HG03097 (cell line): ENCODE measurements around the gene CNBP.
"Not testable (repeated sequence)": the region's sequence is repeated elsewhere in the genome, so short reads cannot be mapped to it uniquely, and the experiment has no call there.

Source experiments
- ATAC-seq: cut with Tn5 transposase; IDR thresholded peaks from one replicate; pipeline ENCODE4 v1.9.1; 2021; ENCODE audit not compliant: unreplicated experiment, low FRiP score

CNBP gene

DNA sequence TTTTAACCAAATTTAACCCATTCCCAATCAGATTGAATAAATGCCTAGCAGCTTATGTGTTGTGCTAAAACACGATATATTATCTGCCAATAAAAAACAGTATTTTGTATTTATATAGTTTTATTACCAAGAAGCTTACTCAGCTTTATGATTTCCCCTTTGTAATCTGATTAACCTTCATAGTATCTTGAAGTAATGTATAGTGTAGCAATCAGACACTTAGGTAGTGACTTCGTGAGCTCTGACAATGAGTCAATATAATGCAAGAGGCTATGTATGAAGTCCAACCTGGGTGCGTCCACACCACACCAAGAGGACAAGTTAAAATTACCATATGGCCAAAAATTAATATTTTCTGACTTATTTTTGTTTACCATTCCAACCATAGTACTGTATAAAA, 2.1 kb upstream of the CNBP start:
- no peak for ATAC-seq

DNA sequence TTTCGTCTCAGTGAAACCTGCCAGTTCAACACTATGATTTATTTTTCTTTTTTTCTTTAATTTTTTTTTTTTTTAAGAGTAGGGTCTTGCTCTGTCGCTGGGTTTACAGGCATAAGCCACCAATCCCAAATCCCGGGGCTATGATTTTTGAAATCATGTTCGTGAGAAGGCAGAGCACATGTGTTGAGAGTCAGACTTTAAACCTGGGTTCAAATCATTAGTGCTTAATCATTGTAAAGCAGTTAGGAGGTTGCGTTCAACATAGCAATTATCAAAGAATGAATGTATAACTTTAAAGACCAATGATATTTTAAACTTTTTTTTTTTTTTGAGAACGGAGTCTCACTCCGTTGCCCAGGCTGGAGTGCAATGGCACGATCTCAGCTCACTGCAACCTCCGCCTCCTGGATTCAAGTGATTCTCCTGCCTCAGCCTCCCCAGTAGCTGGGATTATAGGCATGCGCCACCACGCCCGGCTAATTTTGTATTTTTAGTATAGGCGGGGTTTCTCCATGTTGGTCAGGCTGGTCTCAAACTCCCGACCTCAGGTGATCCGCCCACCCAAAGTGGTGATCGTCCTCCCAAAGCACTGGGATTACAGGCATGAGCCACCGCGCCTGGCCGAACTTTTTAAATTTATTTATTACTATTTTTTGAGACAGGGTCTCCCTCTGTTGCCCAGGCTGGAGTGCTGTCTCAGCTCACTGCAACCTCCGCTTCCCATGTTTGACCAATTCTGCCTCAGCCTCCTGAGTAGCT, 1.3 kb upstream of the CNBP start:
- ATAC-seq: not testable (repeated sequence)

DNA sequence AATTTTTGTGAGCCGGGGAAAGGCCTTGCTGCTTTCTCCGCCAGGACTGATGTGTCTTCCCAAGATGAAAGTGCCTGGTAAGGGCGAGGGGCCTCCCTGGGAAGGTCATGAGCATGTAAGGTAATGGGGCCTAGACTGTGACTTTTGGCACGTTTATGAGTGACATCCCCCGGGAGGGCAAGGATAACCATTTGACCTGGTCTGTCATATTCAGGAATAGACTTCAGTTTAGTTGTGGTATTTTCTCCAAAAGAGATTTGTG, 631 bp upstream of the CNBP start:
- peak; percentile 12 for ATAC-seq

DNA sequence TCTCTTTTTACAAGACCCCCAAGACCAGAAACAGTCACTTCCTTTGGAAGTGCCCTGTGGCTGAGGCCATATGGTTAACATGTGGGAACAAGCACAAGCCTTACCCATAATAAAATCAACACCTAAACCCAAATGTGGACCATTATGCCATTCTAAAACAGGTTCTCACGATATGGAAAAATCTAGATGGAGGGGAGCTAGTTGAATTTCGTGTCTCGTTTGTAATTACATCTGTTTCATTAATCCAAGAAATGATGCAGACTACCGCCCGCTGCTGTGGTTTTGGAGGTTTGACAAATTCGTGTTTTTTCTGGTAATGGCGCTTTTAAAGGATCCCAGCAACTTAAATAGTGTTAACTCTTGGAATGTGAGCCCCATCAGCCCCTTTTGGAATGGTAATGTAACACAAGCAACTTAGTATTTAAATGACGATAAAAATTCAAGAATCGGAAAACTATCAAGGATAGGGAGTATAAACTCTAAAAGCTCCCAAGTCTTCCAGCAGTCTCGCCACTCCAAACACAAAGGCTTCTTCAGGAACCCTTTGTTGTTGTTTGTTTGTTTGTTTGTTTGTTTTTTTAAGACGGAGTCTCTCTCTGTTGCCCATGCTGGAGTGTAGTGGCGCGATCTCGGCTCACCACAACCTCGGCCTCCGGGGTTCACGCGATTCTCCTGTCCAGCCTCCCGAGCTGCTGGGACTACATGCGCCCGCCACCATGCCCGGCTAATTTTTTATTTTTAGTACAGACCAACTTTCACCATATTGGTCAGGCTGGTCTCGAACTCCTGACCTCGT, 1.1 kb downstream of the CNBP start:
- ATAC-seq: no peak

DNA sequence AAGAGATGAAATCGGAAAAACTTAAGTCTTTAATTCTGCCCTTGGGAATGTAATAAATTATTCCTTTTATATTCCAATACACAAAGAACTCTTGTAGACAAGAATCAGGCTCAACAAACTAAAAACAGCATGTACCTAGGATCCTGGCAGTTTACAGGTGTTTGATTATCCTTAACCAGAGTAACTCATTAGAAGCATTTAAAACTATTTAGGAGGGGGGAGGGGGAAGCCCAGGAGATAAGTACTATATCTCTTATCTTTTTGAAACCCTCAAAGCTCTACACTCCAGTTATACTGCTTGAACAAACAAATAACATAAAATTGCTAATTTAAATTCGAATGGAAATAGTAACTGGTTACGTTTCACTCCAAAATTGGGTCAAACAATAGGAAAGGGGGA, 1.9 kb downstream of the CNBP start:
- ATAC-seq: no peak

DNA sequence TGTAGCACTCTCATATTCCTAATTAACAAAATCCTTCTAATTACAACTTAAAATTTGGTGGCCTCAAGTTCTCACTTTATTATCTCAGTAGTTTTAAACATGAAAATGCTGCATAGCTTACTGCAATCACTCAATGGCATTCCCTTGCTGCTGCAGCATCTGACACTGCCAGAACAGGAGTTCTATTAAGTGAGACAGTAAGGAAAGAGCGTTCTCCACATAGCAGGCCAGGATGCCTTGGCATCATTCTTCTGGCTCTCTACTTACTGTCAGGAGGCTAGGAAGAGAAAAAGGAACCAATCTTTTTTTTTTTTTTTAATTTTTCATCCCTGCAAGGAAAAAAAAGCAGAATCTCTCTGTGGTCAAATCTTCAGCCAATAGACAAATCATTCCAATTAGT, 3.2 kb downstream of the CNBP start:
- ATAC-seq: no peak

DNA sequence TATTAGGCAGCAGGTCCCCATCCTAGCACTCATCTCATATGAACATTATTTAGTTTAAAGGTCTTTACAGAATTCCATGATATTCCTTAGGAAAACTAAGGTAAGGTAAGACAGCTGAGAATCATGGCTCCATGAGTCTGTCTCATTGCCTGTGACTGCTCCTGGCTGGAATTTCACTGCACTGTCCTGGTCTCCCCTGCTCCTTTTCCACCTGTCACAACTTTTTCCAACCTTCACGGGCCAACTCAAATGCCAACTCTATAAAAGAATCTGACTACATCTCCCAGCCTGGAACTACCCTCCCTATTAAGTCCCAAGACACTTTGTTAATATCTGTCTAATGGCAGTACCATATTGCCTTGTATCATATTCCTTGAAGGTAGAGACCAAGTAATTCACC, 7.6 kb downstream of the CNBP start:
- no peak for ATAC-seq

DNA sequence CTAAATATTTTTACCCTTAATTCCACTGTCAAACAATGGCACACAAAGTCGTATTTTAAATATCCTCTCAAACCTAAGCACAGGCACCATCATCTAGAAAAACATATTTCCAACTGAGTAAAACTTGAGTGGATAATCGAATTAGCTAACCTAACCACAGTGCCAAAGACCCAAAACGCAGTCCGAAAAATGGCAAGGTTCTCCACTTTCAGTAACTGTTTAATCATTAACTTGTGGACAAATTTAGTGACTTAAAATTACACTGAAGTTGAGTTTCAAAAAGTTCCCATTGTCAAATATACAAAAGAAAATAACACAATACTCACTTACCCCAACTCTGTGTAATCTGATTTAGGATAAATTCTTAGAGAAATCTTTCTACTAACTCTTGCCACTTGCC, 10.0 kb downstream of the CNBP start:
- no peak for ATAC-seq

DNA sequence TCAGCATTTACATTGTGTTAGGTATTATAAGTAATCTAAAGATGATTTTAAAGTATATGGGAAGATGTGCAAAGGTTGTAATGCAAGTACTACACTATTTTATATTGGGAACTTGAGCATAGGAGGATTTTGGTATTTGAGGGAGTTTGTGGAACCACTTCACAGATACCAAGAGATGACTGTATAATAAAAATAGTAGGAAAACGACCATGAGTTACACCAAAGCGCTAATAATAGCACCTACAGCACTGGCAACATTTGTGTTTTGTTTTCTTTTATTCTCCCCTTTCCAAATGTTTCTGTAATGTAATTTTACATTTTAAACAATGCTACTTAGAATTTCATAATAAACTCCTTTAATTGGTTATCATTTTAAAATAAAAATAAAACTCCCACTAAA, 10.5 kb downstream of the CNBP start:
- ATAC-seq: no peak

DNA sequence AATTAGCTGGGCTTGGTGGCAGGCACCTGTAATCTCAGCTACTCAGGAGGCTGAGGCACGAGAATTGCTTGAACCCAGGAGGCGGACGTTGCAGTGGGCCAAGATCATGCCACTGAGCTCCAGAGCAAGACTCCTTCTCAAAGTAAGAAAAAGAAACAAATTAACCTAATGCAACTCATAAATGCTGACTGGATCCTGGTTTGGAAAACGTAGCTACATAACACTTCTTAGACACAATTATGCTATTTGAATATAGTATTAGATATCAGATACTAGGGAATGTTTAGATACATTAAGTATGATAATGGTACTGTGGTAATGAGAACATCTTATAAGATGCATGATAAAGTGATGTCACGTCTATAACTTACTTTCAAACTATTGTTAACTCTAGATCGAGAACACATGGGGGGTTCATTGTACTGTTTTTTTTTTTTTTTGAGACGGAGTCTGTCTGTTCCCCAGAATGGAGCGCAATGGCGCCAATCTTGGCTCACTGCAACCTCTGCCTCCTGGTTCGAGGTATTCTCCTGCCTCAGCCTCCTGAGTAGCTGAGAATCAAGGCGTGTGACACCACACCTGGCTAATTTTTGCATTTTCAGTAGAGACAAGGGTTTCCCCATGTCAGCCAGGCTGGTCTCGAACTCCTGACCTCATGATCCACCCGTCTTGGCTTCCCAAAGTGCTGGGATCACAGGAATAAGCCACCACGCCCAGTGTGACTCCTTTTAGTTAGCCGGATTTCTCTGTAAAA, 16.9 kb downstream of the CNBP start:
- ATAC-seq: no peak

DNA sequence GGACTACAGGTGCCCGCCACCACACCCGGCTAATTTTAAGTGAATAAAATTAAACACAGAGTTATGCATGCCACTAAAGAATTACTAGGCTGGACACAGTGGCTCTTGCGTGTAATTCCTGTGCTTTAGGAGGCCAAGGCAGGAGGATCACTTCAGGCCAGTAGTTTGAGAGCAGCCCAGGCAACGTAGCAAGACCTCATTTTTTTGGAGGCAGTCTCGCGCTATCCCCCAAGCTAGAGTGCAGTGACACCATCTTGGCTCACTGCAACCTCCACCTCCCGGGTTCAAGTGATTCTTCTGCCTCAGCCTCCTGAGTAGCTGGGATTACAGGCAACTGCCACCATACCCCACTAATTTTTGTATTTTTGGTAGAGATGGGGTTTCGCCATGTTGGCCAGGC, 18.1 kb downstream of the CNBP start:
- ATAC-seq: not testable (repeated sequence)

DNA sequence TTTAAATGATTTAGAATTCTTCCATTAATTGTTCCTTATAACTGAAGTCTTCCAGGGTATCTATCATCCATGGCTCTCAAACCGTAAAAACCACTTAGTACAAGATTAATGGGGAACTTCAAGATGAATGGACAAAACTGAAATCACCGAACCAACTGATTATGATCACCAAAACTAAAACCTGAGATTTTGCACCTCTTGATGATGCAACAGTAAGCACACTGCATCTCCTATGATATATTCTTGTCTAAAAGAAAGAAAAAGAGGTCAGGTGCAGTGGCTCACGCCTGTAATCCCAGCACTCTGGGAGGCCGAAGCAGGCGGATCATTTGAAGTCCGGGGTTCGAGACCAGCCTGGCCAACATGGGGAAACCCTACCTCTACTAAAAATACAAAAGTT, 19.2 kb downstream of the CNBP start:
- no peak for ATAC-seq

DNA sequence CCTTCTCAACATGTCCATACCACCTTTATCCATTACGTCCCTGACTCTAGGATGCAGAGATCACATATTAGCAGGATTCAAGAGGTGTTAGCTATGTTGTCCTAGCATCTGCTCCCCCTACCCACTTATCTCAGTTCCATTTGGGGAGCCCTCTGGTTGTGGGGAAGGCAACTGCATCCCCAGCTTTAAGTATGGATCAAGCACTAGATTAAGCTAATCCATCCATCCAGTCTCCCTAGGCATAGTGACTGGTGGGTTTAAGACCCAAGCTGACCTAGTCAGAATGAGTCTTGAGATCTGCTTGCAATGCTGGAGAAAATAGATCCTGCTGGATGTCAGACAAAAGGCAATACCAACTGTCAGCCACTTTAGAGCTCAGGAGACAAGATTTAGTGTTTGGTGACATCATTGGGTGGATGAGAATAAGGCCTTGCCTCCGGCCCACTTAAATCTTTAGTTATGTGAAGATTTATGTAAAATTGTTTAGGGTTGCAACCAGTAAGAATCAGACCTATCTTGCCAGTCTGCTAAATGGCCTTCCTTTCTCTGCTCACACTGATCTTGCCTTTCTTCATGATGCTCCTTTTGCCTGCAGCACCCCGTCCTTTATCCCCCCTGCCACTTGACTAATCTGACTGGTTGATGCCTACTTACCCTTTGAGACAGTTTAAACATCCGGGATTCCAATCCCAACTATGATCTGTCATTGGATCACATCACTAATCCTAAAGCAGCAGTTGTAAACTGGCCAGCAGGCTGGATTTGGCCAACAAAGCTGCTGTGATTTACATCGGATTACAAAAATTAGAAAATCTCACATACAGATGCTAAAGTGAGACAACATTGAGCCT, 20.7 kb downstream of the CNBP start:
- ATAC-seq: no peak

DNA sequence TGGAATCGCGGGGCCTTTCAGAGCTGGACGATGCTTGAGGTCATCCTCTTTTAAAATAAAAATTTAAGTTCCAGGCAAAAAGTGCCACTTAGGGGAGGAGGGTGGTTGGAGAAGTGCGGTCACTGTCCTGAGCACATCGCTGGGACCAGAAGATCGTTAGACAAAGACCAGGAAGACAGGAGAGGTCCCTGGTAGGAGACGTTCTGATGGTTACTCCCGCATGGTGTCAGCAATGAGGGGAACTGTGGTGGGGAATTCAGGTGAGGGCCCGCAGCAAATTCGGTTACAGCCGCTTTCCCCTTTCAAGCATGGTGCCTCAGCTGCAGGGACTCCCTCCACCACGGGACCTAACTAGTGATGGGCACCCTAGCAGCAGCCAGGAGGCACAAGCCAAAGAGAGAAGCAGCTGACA, 21.8 kb downstream of the CNBP start:
- peak; percentile 6 for ATAC-seq

DNA sequence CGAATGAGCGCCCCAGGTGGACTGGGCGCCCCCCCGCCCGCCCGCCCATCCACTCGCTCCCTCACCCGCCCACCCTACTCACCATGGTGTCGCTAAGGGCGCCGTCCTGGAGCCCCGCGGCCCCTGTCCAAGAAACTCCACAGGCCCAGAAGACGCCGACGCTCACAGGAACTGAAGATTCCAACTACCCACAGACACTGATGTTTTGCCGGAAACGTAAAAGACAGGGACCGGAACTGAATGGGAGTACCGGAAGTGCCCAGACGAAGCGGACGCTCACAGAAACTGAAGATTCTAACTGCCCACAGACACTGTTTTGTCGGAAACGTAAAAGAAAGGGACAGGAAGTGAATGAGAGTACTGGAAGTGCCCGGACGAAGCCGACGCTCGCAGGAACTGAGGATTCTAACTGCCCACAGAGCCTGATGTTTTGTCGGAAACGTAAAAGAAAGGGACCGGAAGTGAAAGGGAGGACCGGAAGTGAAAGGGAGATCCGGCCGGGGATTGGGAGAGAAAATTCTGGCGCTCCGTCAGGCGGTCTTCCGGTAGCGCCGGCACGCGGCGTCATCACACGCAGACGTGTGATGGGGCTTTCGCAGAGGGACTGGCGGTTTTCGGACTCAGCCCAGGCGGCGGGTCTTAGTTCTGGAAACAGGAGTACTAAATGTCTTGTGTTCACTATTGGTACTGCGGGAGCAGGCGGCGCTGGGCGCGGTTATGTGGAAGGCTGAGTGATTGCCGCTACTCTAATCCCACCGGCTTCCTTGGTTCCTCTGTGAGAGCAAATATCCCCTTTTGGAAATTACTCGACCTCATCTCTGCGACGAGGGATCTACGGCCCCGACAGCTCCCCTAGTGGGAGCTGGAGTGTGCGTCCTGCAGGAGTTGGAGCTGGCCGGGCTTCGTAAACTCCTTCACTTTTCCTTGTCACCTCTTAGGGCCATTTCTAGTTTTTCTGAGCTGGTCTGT, 22.5 kb downstream of the CNBP start, which contains the start of gene ISY1:
TSS of gene ISY1 (minus strand) at position 173 of the 969 bp plus-strand sequence. CDS start at position 85, 88 bp downstream.
- peak; percentile 79 for ATAC-seq

DNA sequence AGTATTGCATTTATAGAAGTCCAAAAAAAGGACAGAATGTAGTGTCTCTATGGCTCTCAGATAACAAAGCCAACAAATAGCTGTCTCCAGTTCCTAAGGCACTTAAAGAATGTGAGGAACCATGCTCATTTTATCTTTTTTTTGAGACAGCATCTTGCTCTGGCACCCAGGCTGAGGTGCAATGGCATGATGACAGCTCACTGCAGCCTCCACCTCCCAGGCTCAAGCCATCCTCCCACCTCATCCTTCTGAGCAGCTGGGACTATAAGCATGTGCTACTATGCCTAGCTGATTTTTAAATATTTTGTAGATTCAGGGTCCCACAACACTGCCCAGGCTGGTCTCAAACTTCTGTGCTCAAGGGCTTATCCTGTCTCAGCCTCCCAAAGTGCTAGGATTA, 38.9 kb downstream of the CNBP start:
- ATAC-seq: no peak

DNA sequence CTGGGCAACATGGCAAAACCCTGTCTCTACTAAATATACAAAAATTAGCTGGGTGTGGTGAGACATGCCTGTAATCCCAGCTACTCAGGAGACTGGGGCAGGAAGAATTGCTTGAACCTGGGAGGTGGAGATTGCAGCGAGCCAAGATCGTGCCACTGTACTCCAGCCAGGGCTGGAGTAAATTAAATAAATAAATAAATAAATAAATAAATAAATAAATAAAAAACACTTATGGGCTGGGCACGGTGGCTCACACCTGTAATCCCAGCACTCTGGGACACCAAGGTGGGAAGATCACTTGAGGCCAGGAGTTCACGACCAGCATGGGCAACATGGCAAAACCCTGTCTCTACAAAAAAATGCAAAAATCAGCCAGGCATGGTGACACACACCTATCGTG, 42.7 kb downstream of the CNBP start:
- ATAC-seq: not testable (repeated sequence)

DNA sequence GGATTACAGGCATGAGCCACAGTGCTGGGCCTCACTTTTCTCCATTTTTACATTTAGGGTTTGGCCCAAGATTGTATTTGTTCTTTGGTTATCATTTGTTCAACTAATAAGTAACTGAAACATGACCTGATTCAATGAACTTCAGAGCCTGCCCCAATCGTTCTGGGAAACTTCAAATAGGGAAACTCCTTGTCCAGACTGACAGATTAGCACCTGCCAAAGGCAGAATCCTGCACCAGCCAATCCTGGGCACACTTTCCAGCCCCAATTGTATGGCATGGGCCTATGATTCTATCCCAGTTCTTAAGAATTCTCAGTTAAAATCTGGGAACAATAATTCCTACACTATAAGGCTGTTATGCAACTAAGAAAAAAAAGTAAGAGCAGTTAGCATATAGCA, 43.8 kb downstream of the CNBP start:
- no peak for ATAC-seq

DNA sequence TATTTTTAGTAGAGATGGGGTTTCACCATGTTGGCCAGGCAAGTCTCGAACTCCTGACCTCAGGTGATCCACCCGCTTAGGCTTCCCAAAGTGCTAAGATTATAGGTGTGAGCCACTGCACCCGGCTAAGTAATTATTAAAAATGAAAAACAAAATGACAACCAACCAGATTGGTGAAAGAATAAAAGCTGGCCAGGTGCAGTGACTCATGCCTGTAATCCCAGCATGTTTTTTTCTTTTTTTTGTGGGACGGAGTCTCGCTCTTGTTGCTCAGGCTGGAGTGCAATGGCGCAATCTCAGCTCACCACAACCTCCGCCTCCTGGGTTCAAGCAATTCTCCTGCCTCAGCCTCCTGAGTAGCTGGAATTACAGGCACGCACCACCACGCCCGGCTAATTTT, 47.4 kb downstream of the CNBP start:
- ATAC-seq: not testable (repeated sequence)
